ENCODE measurements around the gene NPDC1.

DNA sequence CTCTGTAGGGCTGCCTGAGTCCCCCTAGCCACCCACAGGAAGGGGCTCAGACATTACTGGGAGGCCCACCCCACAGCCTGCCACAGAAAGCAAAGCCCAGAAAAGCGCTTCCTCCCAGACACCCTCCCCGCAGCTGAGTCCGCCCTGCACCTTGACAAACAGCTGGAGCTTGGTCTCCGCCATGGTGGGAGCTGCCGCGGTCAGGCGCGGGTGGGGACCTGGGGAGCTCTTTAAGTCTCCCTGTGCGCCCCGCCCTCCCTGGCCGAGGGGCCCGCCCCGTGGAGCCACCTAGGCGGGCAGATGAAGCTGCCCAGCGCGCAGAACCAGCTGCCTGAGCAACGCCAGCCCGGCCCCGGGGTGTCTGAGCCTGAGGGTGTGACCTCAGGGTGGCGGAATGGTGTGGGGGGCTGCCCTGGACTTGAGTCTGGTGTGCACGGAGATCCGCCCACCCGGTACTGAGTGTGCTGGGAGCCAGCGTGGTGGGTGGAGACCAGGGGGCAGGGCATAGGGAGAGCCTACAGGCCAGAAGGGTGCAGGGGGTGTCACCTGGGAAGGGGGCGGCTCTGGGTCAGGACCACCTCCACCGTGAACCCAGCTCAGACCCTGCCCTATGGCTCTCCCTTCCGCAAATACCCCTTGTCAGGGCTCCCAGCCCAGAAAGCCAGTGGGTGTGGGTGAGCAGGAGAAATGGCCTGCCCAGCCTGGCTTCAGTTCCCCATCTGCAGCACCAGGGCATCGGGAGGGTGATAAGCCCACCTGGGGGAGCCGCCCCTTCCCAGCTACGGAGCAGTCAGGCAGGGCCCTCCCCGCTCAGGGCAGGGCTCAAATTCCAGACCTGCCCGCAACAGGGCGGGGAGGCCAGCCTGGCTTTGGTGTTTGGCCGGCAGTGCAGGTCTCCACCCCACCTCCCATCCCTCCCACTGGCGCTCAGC is 49.4 kb downstream of the NPDC1 start, which contains the start of gene CLIC3:
- TF ChIP-seq POLR2A (IDR thresholded peaks at IDR 0.05; ENCODE audit: low read length) (no peak), GATA1 (IDR thresholded peaks at IDR 0.05; ENCODE audit: low read depth, low read length) (no peak)
